ENCODE measurements around the gene COX6B1.

COX6B1 gene

DNA sequence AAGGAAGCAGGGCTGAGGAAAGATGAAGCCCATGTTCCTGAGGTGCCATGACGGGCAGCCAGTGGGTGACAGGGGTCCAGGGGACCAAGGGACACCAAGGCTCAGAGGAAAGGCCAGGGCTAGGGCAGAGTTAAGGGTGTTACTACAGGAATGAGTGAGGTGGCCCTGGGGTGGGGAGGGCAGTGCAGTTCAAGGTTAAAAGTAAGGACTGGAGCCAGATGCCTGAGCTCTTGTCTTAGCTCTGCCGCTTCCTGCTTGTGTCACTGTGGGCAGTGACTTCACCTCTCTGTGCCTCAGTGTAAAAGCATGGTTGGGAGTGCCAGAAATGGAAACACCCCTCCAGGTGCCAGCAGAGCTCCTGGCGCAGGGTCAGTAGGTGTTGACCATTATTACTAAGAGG lies 11.5 kb upstream of the COX6B1 start:
- no peak overlapping the region for H3K9ac ChIP-seq (ENCODE audit: low read length)

DNA sequence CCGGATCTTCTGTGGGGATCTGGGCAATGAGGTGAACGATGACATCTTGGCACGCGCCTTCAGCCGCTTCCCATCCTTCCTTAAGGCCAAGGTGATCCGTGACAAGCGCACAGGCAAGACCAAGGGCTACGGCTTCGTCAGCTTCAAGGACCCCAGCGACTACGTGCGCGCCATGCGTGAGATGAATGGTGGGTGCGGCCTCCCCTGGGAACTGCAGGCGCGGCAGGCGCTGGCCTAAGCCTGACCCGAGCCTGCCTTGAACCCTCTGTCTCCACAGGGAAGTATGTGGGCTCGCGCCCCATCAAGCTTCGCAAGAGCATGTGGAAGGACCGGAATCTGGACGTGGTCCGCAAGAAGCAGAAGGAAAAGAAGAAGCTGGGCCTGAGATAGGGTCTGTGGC lies 11.0 kb upstream of the COX6B1 start:
- H3K4me1 ChIP-seq (ENCODE audit: control insufficient read depth, insufficient read depth, low read length): peaks cover 20% of the 10 kb centered on the region
- no peak overlapping the region for H3K4me3 ChIP-seq (ENCODE audit: low read depth, low read length)
- H3K27ac ChIP-seq (ENCODE audit: low read depth, low read length): no peak overlapping the region
- 0 out of 2 replicates have a peak, but pooled peaks cover 2% of the 10 kb centered on the region for H3K27me3 ChIP-seq (ENCODE audit: control insufficient read depth, insufficient read depth, low read length)
- peaks cover 61% of the 10 kb centered on the region for H3K36me3 ChIP-seq (ENCODE audit: control insufficient read depth, insufficient read depth, low read length)
- H3K9me3 ChIP-seq (ENCODE audit: control insufficient read depth, insufficient read depth, low read depth, low read length): no peaks in the 10 kb centered on the region
- H3K9ac ChIP-seq (ENCODE audit: low read length): no peak overlapping the region

More for the DNA sequence above, 11.5 kb upstream of the COX6B1 start:
- Histone ChIP-seq H3K9me3 (ENCODE audit: control insufficient read depth, insufficient read depth, low read depth, low read length) (no peaks in the 10 kb centered on the region), H3K27me3 (ENCODE audit: control insufficient read depth, insufficient read depth, low read length) (no peaks in the 10 kb centered on the region), H3K4me3 (ENCODE audit: low read depth, low read length) (no peak overlapping the region), H3K4me1 (ENCODE audit: control insufficient read depth, insufficient read depth, low read length) (peaks cover 16% of the 10 kb centered on the region), H3K36me3 (ENCODE audit: control insufficient read depth, insufficient read depth, low read length) (peaks cover 66% of the 10 kb centered on the region), H3K27ac (ENCODE audit: low read depth, low read length) (no peak overlapping the region)

GRCh38 chr19:35639321-35639639 lies 8.8 kb upstream of the COX6B1 start:
- Histone ChIP-seq H3K27ac (ENCODE audit: low read depth, low read length) (no peak overlapping the region), H3K36me3 (ENCODE audit: control insufficient read depth, insufficient read depth, low read length) (peaks cover 40% of the 10 kb centered on the region), H3K9me3 (ENCODE audit: control insufficient read depth, insufficient read depth, low read depth, low read length) (no peaks in the 10 kb centered on the region), H3K27me3 (ENCODE audit: control insufficient read depth, insufficient read depth, low read length) (0 out of 2 replicates have a peak, but pooled peaks cover 2% of the 10 kb centered on the region), H3K4me1 (ENCODE audit: control insufficient read depth, insufficient read depth, low read length) (peaks cover 33% of the 10 kb centered on the region), H3K9ac (ENCODE audit: low read length) (no peak overlapping the region), H3K4me3 (ENCODE audit: low read depth, low read length) (no peak overlapping the region)

- peaks cover 35% of the 10 kb centered on the region for H3K36me3 ChIP-seq (ENCODE audit: control insufficient read depth, insufficient read depth, low read length)
- no peak overlapping the region for H3K4me3 ChIP-seq (ENCODE audit: low read depth, low read length)
- H3K4me1 ChIP-seq (ENCODE audit: control insufficient read depth, insufficient read depth, low read length): peaks cover 33% of the 10 kb centered on the region
- no peaks in the 10 kb centered on the region for H3K9me3 ChIP-seq (ENCODE audit: control insufficient read depth, insufficient read depth, low read depth, low read length)
- 0 out of 2 replicates have a peak, but pooled peaks cover 2% of the 10 kb centered on the region for H3K27me3 ChIP-seq (ENCODE audit: control insufficient read depth, insufficient read depth, low read length)
- H3K27ac ChIP-seq (ENCODE audit: low read depth, low read length): no peak overlapping the region
- no peak overlapping the region for H3K9ac ChIP-seq (ENCODE audit: low read length)
These were observed 8.3 kb upstream of the COX6B1 start for GRCh38 chr19:35639863-35640262.

GRCh38 chr19:35641515-35642151 lies 6.5 kb upstream of the COX6B1 start, which contains the start of gene ETV2:
TSS of gene ETV2 (plus strand) at chr19:35641745. CDS start at chr19:35642461, 716 bp downstream.
- Histone ChIP-seq H3K4me3 (ENCODE audit: low read depth, low read length) (peak within 1 kb of the TSS; percentile 39), H3K36me3 (ENCODE audit: control insufficient read depth, insufficient read depth, low read length) (peaks cover 19% of the 10 kb centered on the region), H3K4me1 (ENCODE audit: control insufficient read depth, insufficient read depth, low read length) (peaks cover 41% of the 10 kb centered on the region), H3K9me3 (ENCODE audit: control insufficient read depth, insufficient read depth, low read depth, low read length) (no peaks in the 10 kb centered on the region), H3K9ac (ENCODE audit: low read length) (peak within 1 kb of the TSS; percentile 49), H3K27me3 (ENCODE audit: control insufficient read depth, insufficient read depth, low read length) (peaks cover 8% of the 10 kb centered on the region; the same call in 1 of the 2 replicates), H3K27ac (ENCODE audit: low read depth, low read length) (peak within 1 kb of the TSS; percentile 73; the same call in 1 of the 2 replicates)

DNA sequence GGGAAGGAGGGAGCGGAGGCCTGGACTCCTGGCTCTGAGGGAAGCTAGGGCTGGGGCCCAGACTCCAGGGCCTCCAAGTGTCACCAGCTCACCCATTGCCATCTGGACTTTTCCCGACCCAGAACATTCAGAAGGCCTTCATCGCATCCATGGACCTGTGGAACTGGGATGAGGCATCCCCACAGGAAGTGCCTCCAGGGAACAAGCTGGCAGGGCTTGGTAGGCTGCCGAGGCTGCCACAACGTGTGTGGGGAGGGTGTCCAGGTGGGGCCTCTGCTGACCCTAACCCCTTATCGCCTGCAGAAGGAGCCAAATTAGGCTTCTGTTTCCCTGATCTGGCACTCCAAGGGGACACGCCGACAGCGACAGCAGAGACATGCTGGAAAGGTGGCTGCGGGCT lies 5.8 kb upstream of the COX6B1 start:
- H3K4me3 ChIP-seq (ENCODE audit: low read depth, low read length): peak overlapping the region; percentile 32; the same call in 1 of the 2 replicates
- H3K9ac ChIP-seq (ENCODE audit: low read length): peak overlapping the region; percentile 49
- H3K36me3 ChIP-seq (ENCODE audit: control insufficient read depth, insufficient read depth, low read length): peaks cover 12% of the 10 kb centered on the region
- H3K27me3 ChIP-seq (ENCODE audit: control insufficient read depth, insufficient read depth, low read length): peaks cover 8% of the 10 kb centered on the region; the same call in 1 of the 2 replicates
- H3K27ac ChIP-seq (ENCODE audit: low read depth, low read length): peak overlapping the region; percentile 73; the same call in 1 of the 2 replicates
- no peaks in the 10 kb centered on the region for H3K9me3 ChIP-seq (ENCODE audit: control insufficient read depth, insufficient read depth, low read depth, low read length)
- peaks cover 41% of the 10 kb centered on the region for H3K4me1 ChIP-seq (ENCODE audit: control insufficient read depth, insufficient read depth, low read length)

- Histone ChIP-seq H3K27ac (ENCODE audit: low read depth, low read length) (peak overlapping the region; percentile 69; the same call in 1 of the 2 replicates), H3K4me1 (ENCODE audit: control insufficient read depth, insufficient read depth, low read length) (peaks cover 41% of the 10 kb centered on the region), H3K9me3 (ENCODE audit: control insufficient read depth, insufficient read depth, low read depth, low read length) (no peaks in the 10 kb centered on the region), H3K36me3 (ENCODE audit: control insufficient read depth, insufficient read depth, low read length) (peaks cover 7% of the 10 kb centered on the region), H3K9ac (ENCODE audit: low read length) (peak overlapping the region; percentile 66), H3K27me3 (ENCODE audit: control insufficient read depth, insufficient read depth, low read length) (peaks cover 8% of the 10 kb centered on the region; the same call in 1 of the 2 replicates), H3K4me3 (ENCODE audit: low read depth, low read length) (peak overlapping the region; percentile 69)
These were observed 5.3 kb upstream of the COX6B1 start for GRCh38 chr19:35642798-35643254.

- peaks cover 8% of the 10 kb centered on the region; the same call in 1 of the 2 replicates for H3K27me3 ChIP-seq (ENCODE audit: control insufficient read depth, insufficient read depth, low read length)
- H3K9me3 ChIP-seq (ENCODE audit: control insufficient read depth, insufficient read depth, low read depth, low read length): no peaks in the 10 kb centered on the region
- H3K9ac ChIP-seq (ENCODE audit: low read length): peak overlapping the region; percentile 66
- peaks cover 41% of the 10 kb centered on the region for H3K4me1 ChIP-seq (ENCODE audit: control insufficient read depth, insufficient read depth, low read length)
- H3K4me3 ChIP-seq (ENCODE audit: low read depth, low read length): peak overlapping the region; percentile 69
- no peaks in the 10 kb centered on the region for H3K36me3 ChIP-seq (ENCODE audit: control insufficient read depth, insufficient read depth, low read length)
- H3K27ac ChIP-seq (ENCODE audit: low read depth, low read length): peak overlapping the region; percentile 69; the same call in 1 of the 2 replicates
These were observed 4.6 kb upstream of the COX6B1 start for GRCh38 chr19:35643255-35644205.

GRCh38 chr19:35644206-35644986 lies 3.7 kb upstream of the COX6B1 start:
- Histone ChIP-seq H3K27ac (ENCODE audit: low read depth, low read length) (no peak overlapping the region), H3K4me3 (ENCODE audit: low read depth, low read length) (peak overlapping the region; percentile 69), H3K36me3 (ENCODE audit: control insufficient read depth, insufficient read depth, low read length) (no peaks in the 10 kb centered on the region), H3K27me3 (ENCODE audit: control insufficient read depth, insufficient read depth, low read length) (peaks cover 8% of the 10 kb centered on the region; the same call in 1 of the 2 replicates), H3K9me3 (ENCODE audit: control insufficient read depth, insufficient read depth, low read depth, low read length) (no peaks in the 10 kb centered on the region), H3K4me1 (ENCODE audit: control insufficient read depth, insufficient read depth, low read length) (peaks cover 34% of the 10 kb centered on the region), H3K9ac (ENCODE audit: low read length) (peak overlapping the region; percentile 54)

GRCh38 chr19:35644987-35645679 lies 3.0 kb upstream of the COX6B1 start:
- H3K9me3 ChIP-seq (ENCODE audit: control insufficient read depth, insufficient read depth, low read depth, low read length): no peaks in the 10 kb centered on the region
- H3K27ac ChIP-seq (ENCODE audit: low read depth, low read length): no peak overlapping the region
- peaks cover 32% of the 10 kb centered on the region for H3K4me1 ChIP-seq (ENCODE audit: control insufficient read depth, insufficient read depth, low read length)
- peak overlapping the region; percentile 54 for H3K9ac ChIP-seq (ENCODE audit: low read length)
- H3K27me3 ChIP-seq (ENCODE audit: control insufficient read depth, insufficient read depth, low read length): peaks cover 8% of the 10 kb centered on the region; the same call in 1 of the 2 replicates
- H3K4me3 ChIP-seq (ENCODE audit: low read depth, low read length): peak overlapping the region; percentile 69
- H3K36me3 ChIP-seq (ENCODE audit: control insufficient read depth, insufficient read depth, low read length): no peaks in the 10 kb centered on the region
